Heart right ventricle (tissue), 16 donors: ENCODE data around the gene SHROOM2. TPM values are rescaled to one million over a fixed set of nuclear protein-coding genes. Genes with fewer than 3 reads are reported as not detected.

Experiments used
- ATAC-seq, 8 donors: fragments of 200-7000 bp; cut with Tn5 transposase; one replicate each; pipeline ENCODE4 v1.9.1; 2020; ENCODE audit warnings: mild to moderate bottlenecking in 8 of 8, moderate library complexity in 8 of 8, moderate number of reproducible peaks in 1 of 8
- DNase-seq, 2 donors: peaks; one replicate each; pipeline ENCODE4 v3.0.0-alpha.2; 2020
- H3K27ac ChIP-seq, 10 donors: fragments of 200-600 bp; sonication (generic) in 2 of 10; one replicate each; pipeline versions ENCODE4 v1.5.0 to v1.8.0; 2020 to 2022; ENCODE audit warnings: mild to moderate bottlenecking in 3 of 10
- H3K27me3 ChIP-seq, 7 donors: fragments of 200-600 bp; one replicate each; pipeline ENCODE4 v1.8.0; 2021 to 2022; ENCODE audit warnings: mild to moderate bottlenecking in 2 of 7
- H3K36me3 ChIP-seq, 9 donors: fragments of 200-600 bp; sonication (generic) in 1 of 9; one replicate each; pipeline versions ENCODE4 v1.5.0 to v1.8.0; 2020 to 2022; ENCODE audit warnings: mild to moderate bottlenecking in 2 of 9
- H3K4me1 ChIP-seq, 9 donors: fragments of 200-600 bp; sonication (generic) in 1 of 9; one replicate each; pipeline versions ENCODE4 v1.5.0 to v1.8.0; 2020 to 2022; ENCODE audit warnings: mild to moderate bottlenecking in 4 of 9
- H3K4me3 ChIP-seq, 10 donors: fragments of 200-600 bp; sonication (generic) in 2 of 10; one replicate each; pipeline versions ENCODE4 v1.5.0 to v1.8.0; 2020 to 2022; ENCODE audit warnings: mild to moderate bottlenecking in 7 of 10, moderate library complexity in 2 of 10
- H3K9me3 ChIP-seq, 11 donors: fragments of 200-600 bp in 10 of 11; sonication (generic) in 2 of 11; one replicate each; pipeline versions ENCODE4 v1.5.0 to v1.8.0; 2013 to 2022; ENCODE audit warnings: mild to moderate bottlenecking in 2 of 11, control low read depth in 1 of 11, moderate library complexity in 1 of 11
- WGBS, 2 donors: extraction: QIAGEN DNeasy Blood & Tissue Kit; methylation state at CpG; one replicate each; pipeline ENCODE4 v1.1.7; 2013; ENCODE audit warnings: inconsistent platforms in 1 of 2; 5-methylcytosine and 5-hydroxymethylcytosine counted together
- intact Hi-C, 10 donors: fragments of 100-400 bp; cut with DNase I; formaldehyde crosslinking; loops; one replicate each; pipeline versions ENCODE4 v1.11.1 to v1.14.2; 2022
- long read RNA-seq, 3 donors: library from polyadenylated mRNA; unstranded; transcript quantifications; one replicate each; pipeline ENCODE4 v2.0.0, GENCODE V29; 2020 to 2021
- polyA plus RNA-seq, 2 donors: library from polyadenylated mRNA; stranded (reverse); fragments of 200-250 nt; gene quantifications; one replicate each; pipeline ENCODE4 v1.2.3, GENCODE V29; 2013
- total RNA-seq, 10 donors: library from RNA; stranded (reverse); fragmentation: NEBNext Ultra II Directional in 3 of 10; extraction: Animal tissue kit (Norgen Biotek cat#: 25700) in 3 of 10; gene quantifications; one replicate each; pipeline versions ENCODE4 v1.2.1 to v1.2.4, GENCODE V29; 2021 to 2023
- TF ChIP-seq, protein P1 (sequence below), 9 donors: fragments of 200-600 bp; sonication (generic) in 2 of 9; IDR thresholded peaks; one replicate each; pipeline versions ENCODE4 v1.5.0 to v1.8.0; 2021 to 2022; ENCODE audit warnings: antibody characterized with exemption in 9 of 9, mild to moderate bottlenecking in 5 of 9, moderate library complexity in 1 of 9
- donor health status: Arrhythmogenic right ventricular cardiomyopathy.
- donor health status: ischemic (EF 13 %, LVEDD 7.1; RV severe dilation, severe dysfunction).
- donor health status: healthy with polysubstance abuse.
- donor health status: DM: no; HTN: yes; CAD: no.
- donor health status: DM: no; HTN: no; CAD: no.
- donor health status: ischemic (EF 25% LVEDD 6.9; RV normal size, moderate dysfunction).
- donor health status: ischemic (EF 25% LVEDD 5.7; RV mildly dilated, moderate dysfunction).
- donor health status: healthy.
- donor health status: DM: yes; HTN: yes; CAD: no.
- donor health status: Ischemic cardiomyopathy.
- donor health status: ischemic (EF 35%, LVEDD 5.7; RV mildly dilated, moderate dysfunction).
- donor health status: nonischemic (EF 11% LVEDD 7.7; RV severe dilation, severe dysfunction).
- donor health status: DM: yes; HTN: yes; CAD: no.
- donor health status: PGD.
- donor health status: ischemic (EF 29% LVEDD 5.4; RV normal size, mild dysfunction).
- donor health status: nonischemic (EF 23%, LVEDD 6.1; RV moderate dilation, normal function).

SHROOM2 gene
- total RNA-seq: 1 to 10 TPM in 3 of 10 donors, under 1 TPM in 7; 0.13 to 1.7 (median 0.53) TPM
- polyA plus RNA-seq: under 1 TPM; 0.29 to 0.35 TPM
- long read RNA-seq, donor 1, partial matches to known transcripts: 1 of 1 reads
- long read RNA-seq, donor 1, other reads (novel, unspliced or antisense): 0 of 1 reads
- long read RNA-seq, donor 2: 0 reads
- long read RNA-seq, donor 3: 0 reads

- H3K27me3 ChIP-seq: peaks cover 0 to 85% (median 0%) of the 10 kb centered on the region in 7 donors
- TF ChIP-seq, protein P1, sequence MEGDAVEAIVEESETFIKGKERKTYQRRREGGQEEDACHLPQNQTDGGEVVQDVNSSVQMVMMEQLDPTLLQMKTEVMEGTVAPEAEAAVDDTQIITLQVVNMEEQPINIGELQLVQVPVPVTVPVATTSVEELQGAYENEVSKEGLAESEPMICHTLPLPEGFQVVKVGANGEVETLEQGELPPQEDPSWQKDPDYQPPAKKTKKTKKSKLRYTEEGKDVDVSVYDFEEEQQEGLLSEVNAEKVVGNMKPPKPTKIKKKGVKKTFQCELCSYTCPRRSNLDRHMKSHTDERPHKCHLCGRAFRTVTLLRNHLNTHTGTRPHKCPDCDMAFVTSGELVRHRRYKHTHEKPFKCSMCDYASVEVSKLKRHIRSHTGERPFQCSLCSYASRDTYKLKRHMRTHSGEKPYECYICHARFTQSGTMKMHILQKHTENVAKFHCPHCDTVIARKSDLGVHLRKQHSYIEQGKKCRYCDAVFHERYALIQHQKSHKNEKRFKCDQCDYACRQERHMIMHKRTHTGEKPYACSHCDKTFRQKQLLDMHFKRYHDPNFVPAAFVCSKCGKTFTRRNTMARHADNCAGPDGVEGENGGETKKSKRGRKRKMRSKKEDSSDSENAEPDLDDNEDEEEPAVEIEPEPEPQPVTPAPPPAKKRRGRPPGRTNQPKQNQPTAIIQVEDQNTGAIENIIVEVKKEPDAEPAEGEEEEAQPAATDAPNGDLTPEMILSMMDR (IDR thresholded peaks at IDR 0.05): no peak
- H3K4me3 ChIP-seq: peak within 1 kb of the TSS in 9 of 10 donors; percentile 35 to 57 (median 49)
- DNase-seq (no peak), ATAC-seq (peak in 2 of 8 donors; percentile 44 to 79)
- intact Hi-C loops: no loop called here
- no peaks in the 10 kb centered on the region for H3K4me1 ChIP-seq
- H3K27ac ChIP-seq: no peak within 1 kb of the TSS
- no peaks in the 10 kb centered on the region for H3K9me3 ChIP-seq
- H3K36me3 ChIP-seq: no peaks in the 10 kb centered on the region
- WGBS, 2 donors: 0% methylated on average over 8 to 115 of the region's 132 CpGs
Observed at GRCh38 chrX:9785944-9786797, at the start of gene SHROOM2. Gene SHROOM2 (plus strand): TSS chrX:9786429. CDS start chrX:9786546, 117 bp downstream.

- TF ChIP-seq, protein P1 (IDR thresholded peaks at IDR 0.05): no peak
- intact Hi-C loops: loop anchor here in 1 of 10 donors (5.0 kb wide), 1 partner anchor 1430 kb away; no protein-coding TSS in a partner anchor
- no peaks in the 10 kb centered on the region for H3K36me3 ChIP-seq
- ATAC-seq: no peak
- H3K9me3 ChIP-seq: peaks cover 0 to 14% (median 0%) of the 10 kb centered on the region in 11 donors
- no peak overlapping the region for H3K4me3 ChIP-seq
- no peak overlapping the region for H3K27ac ChIP-seq
- WGBS, 2 donors: 66 to 75% methylated on average over 7 of the region's 7 CpGs
- H3K27me3 ChIP-seq: peaks cover 0 to 18% (median 0%) of the 10 kb centered on the region in 7 donors
- H3K4me1 ChIP-seq: no peaks in the 10 kb centered on the region
- DNase-seq: no peak
Observed at GRCh38 chrX:9737363-9737762, 48.9 kb upstream of the SHROOM2 start.

GRCh38 chrX:9738151-9738550 lies 48.1 kb upstream of the SHROOM2 start:
- TF ChIP-seq, protein P1 (IDR thresholded peaks at IDR 0.05): no peak
- Histone ChIP-seq H3K4me1 (no peaks in the 10 kb centered on the region), H3K4me3 (no peak overlapping the region), H3K36me3 (no peaks in the 10 kb centered on the region), H3K27ac (no peak overlapping the region), H3K27me3 (peaks cover 0 to 18% (median 0%) of the 10 kb centered on the region in 7 donors), H3K9me3 (peaks cover 0 to 6% (median 0%) of the 10 kb centered on the region in 11 donors)
- intact Hi-C loops: loop anchor here in 1 of 10 donors (5.0 kb wide), 1 partner anchor 1431 kb away; no protein-coding TSS in a partner anchor
- DNase-seq (no peak), ATAC-seq (no peak)
- 34 to 50% methylated on average over 3 of the region's 3 CpGs for WGBS, 2 donors

- ATAC-seq: no peak
- no peak for DNase-seq
- 92 to 97% methylated on average over 5 of the region's 5 CpGs for WGBS, 2 donors
- intact Hi-C loops: loop anchor here in 1 of 10 donors (5.0 kb wide), 1 partner anchor 1432 kb away; no protein-coding TSS in a partner anchor
- H3K4me3 ChIP-seq: no peak overlapping the region
- H3K4me1 ChIP-seq: no peaks in the 10 kb centered on the region
- no peaks in the 10 kb centered on the region for H3K36me3 ChIP-seq
- no peak overlapping the region for H3K27ac ChIP-seq
- H3K27me3 ChIP-seq: peaks cover 0 to 18% (median 0%) of the 10 kb centered on the region in 7 donors
- TF ChIP-seq, protein P1 (IDR thresholded peaks at IDR 0.05): no peak
- no peaks in the 10 kb centered on the region for H3K9me3 ChIP-seq
Observed at GRCh38 chrX:9739130-9739529, 47.1 kb upstream of the SHROOM2 start.
